ENCODE measurements around the gene UBE2D2.
A peak's percentile ranks its signal among the peaks of the same experiment; 100 is the strongest.

UBE2D2 gene

GRCh38 chr5:139660105-139660922 is 99.2 kb downstream of the UBE2D2 start:
- TF ChIP-seq CTCF (IDR thresholded peaks at IDR 0.05; ENCODE audit: low read depth, low read length, missing control alignments): no peak
- no peak for DNase-seq (ENCODE audit: low read depth)
- H3K4me3 ChIP-seq (ENCODE audit: low read depth, low read length): peak overlapping the region; percentile 43

- no peak for DNase-seq (ENCODE audit: low read depth)
- TF ChIP-seq CTCF (IDR thresholded peaks at IDR 0.05; ENCODE audit: low read depth, low read length, missing control alignments): no peak
- H3K4me3 ChIP-seq (ENCODE audit: low read depth, low read length): peak overlapping the region; percentile 29
These were observed 100.0 kb downstream of the UBE2D2 start for GRCh38 chr5:139660923-139661814.

- DNase-seq (ENCODE audit: low read depth): no peak
- TF ChIP-seq CTCF (IDR thresholded peaks at IDR 0.05; ENCODE audit: low read depth, low read length, missing control alignments): no peak
- no peak overlapping the region for H3K4me3 ChIP-seq (ENCODE audit: low read depth, low read length)
These were observed 101.5 kb downstream of the UBE2D2 start for GRCh38 chr5:139662617-139663016.

GRCh38 chr5:139663207-139664085 is 102.3 kb downstream of the UBE2D2 start:
- DNase-seq (ENCODE audit: low read depth): no peak
- no peak overlapping the region for H3K4me3 ChIP-seq (ENCODE audit: low read depth, low read length)
- TF ChIP-seq CTCF (IDR thresholded peaks at IDR 0.05; ENCODE audit: low read depth, low read length, missing control alignments): no peak

GRCh38 chr5:139664086-139664693 is 103.1 kb downstream of the UBE2D2 start:
- H3K4me3 ChIP-seq (ENCODE audit: low read depth, low read length): no peak overlapping the region
- no peak for TF ChIP-seq CTCF (IDR thresholded peaks at IDR 0.05; ENCODE audit: low read depth, low read length, missing control alignments)
- no peak for DNase-seq (ENCODE audit: low read depth)

- H3K4me3 ChIP-seq (ENCODE audit: low read depth, low read length): no peak overlapping the region; the same call in 1 of the 2 replicates
- TF ChIP-seq CTCF (IDR thresholded peaks at IDR 0.05; ENCODE audit: low read depth, low read length, missing control alignments): no peak
- no peak for DNase-seq (ENCODE audit: low read depth)
These were observed 103.7 kb downstream of the UBE2D2 start for GRCh38 chr5:139664727-139665351.

Data from GM12864 (cell line).